ENCODE data around the gene ZNF487. TPM values are rescaled to one million over a fixed set of nuclear protein-coding genes. Genes with fewer than 3 reads are reported as not detected.
"Not testable (repeated sequence)": the region's sequence is repeated elsewhere in the genome, so short reads cannot be mapped to it uniquely, and the experiment has no call there.

Gene ZNF487
- total and polyA plus RNA-seq, 2 of the 13 experiments (the other 11 are each of a cell fraction or from before 2014, with no cell fraction given) = 7.4 to 8.8 TPM

DNA sequence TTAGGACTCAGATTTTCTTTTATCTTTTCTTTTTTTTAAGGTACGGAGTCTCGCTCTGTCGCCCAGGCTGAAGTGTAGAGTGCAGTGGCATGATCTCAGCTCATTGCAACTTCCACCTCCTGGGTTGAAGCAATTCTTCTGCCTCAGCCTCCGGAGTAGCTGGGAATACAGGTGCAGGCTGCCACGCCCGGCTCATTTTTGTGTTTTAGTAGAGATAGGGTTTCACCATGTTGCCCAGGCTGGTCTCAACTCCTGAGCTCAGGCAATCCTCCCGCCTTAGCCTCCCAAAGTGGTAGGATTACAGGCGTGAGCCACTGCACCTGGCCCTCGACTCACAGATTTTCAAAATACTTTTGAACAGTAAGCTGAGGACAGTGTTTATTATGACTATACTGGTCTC is 17.1 kb downstream of the ZNF487 start:
- H3K4me3 ChIP-seq (replicated peaks in 1 of 3; ENCODE audit: insufficient read depth in 1 of 3, low read depth in 2 of 3, low read length in 3 of 3); ATAC-seq: not testable (repeated sequence)

DNA sequence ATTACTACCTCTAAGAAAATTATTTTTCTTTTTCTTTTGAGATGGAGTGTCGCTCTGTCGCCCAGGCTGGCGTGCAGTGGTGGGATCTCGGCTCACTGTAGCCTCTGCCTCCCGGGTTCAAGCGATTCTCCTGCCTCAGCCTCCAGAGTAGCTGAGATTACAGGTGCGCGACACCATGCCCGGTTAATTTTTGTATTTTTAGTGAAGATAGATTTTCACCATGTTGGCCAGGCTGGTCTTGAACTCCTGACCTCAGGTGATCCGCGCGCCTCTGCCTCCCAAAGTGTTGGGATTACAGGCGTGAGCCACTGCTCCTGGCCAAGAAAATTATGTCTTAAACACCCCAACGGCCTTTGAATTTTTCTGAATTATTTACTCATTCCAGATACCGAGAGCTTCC is 19.6 kb downstream of the ZNF487 start:
- H3K79me2 ChIP-seq (ENCODE audit: insufficient read depth, low read length); intact Hi-C loops (cut with micrococcal nuclease; ENCODE audit: unreplicated experiment); DNase-seq (ENCODE audit: low spot score); BruUV-seq (replicated peaks); H4K20me1 ChIP-seq (ENCODE audit: insufficient read depth, low read length); H3K36me3 ChIP-seq (replicated peaks in 1 of 2; ENCODE audit: control insufficient read depth in 1 of 2, insufficient read depth in 2 of 2, low read length in 2 of 2); H3K27ac ChIP-seq (ENCODE audit: extremely low read length, insufficient read depth, low read length); POLR2A ChIA-PET; H3K27me3 ChIP-seq (ENCODE audit: control insufficient read depth in 1 of 2, insufficient read depth in 2 of 2, low read length in 2 of 2); CTCF ChIA-PET (ENCODE audit: low intra/inter-chr PET ratio, low total read pairs); ATAC-seq; in situ Hi-C loops (cut with HindIII; ENCODE audit: extremely low pct_ligation_motif_present, low pct_unique_long_range_greater_than_20kb); H2AFZ ChIP-seq (ENCODE audit: low read length); H3K9me3 ChIP-seq (ENCODE audit: low read length); FAIRE-seq: not testable (repeated sequence)
- Histone ChIP-seq H3K9ac (ENCODE audit: insufficient read depth, low read depth, low read length) (peak overlapping the region; percentile 55; the same call in 1 of the 2 replicates), H3K4me3 (replicated peaks in 1 of 3; ENCODE audit: insufficient read depth in 1 of 3, low read depth in 2 of 3, low read length in 3 of 3) (peak overlapping the region in 1 of 3 experiments; percentile 67; a peak in 1 of 6 replicates), H3K4me2 (ENCODE audit: low read depth, low read length) (peak overlapping the region; percentile 86), H3K4me1 (ENCODE audit: insufficient read depth, low read length) (peaks cover 28% of the 10 kb centered on the region)
- WGBS (ENCODE audit: low lambda C conversion rate) = 97% methylated on average over 15 of the region's 15 CpGs

More for the DNA sequence above, 17.1 kb downstream of the ZNF487 start:
- FAIRE-seq; BruUV-seq (replicated peaks); intact Hi-C loops (cut with micrococcal nuclease; ENCODE audit: unreplicated experiment); H3K36me3 ChIP-seq (replicated peaks in 1 of 2; ENCODE audit: control insufficient read depth in 1 of 2, insufficient read depth in 2 of 2, low read length in 2 of 2); CTCF ChIA-PET (ENCODE audit: low intra/inter-chr PET ratio, low total read pairs); H3K27ac ChIP-seq (ENCODE audit: extremely low read length, insufficient read depth, low read length); H3K79me2 ChIP-seq (ENCODE audit: insufficient read depth, low read length); DNase-seq (ENCODE audit: low spot score); H3K27me3 ChIP-seq (ENCODE audit: control insufficient read depth in 1 of 2, insufficient read depth in 2 of 2, low read length in 2 of 2); H2AFZ ChIP-seq (ENCODE audit: low read length); in situ Hi-C loops (cut with HindIII; ENCODE audit: extremely low pct_ligation_motif_present, low pct_unique_long_range_greater_than_20kb); H3K9me3 ChIP-seq (ENCODE audit: low read length); H4K20me1 ChIP-seq (ENCODE audit: insufficient read depth, low read length): not testable (repeated sequence)
- Histone ChIP-seq H3K4me1 (ENCODE audit: insufficient read depth, low read length) (peaks cover 22% of the 10 kb centered on the region), H3K4me2 (ENCODE audit: low read depth, low read length) (peak overlapping the region; percentile 73), H3K9ac (ENCODE audit: insufficient read depth, low read depth, low read length) (peak overlapping the region; percentile 83; the same call in 1 of the 2 replicates)
- POLR2A ChIA-PET = interaction anchor here (1.2 kb wide), 1 partner anchor 34 kb away, joined by 4 read pairs; no protein-coding TSS in a partner anchor
- TF ChIP-seq ZC3H4 (CRISPR knock-in tag; IDR thresholded peaks at IDR 0.05; ENCODE audit: borderline replicate concordance) = 0 out of 2 replicates have a peak, but pooled peaks have one; percentile 55
- 98% methylated on average over 9 of the region's 9 CpGs for WGBS (ENCODE audit: low lambda C conversion rate)

- intact Hi-C loops (cut with micrococcal nuclease; ENCODE audit: unreplicated experiment) (no loop called here), in situ Hi-C loops (cut with HindIII; ENCODE audit: extremely low pct_ligation_motif_present, low pct_unique_long_range_greater_than_20kb) (no loop called here)
- Histone ChIP-seq H3K27me3 (ENCODE audit: control insufficient read depth in 1 of 2, insufficient read depth in 2 of 2, low read length in 2 of 2) (no peaks in the 10 kb centered on the region), H2AFZ (ENCODE audit: low read length) (no peak overlapping the region), H3K9ac (ENCODE audit: insufficient read depth, low read depth, low read length) (no peak overlapping the region), H3K4me3 (replicated peaks in 1 of 3; ENCODE audit: insufficient read depth in 1 of 3, low read depth in 2 of 3, low read length in 3 of 3) (no peak overlapping the region), H3K79me2 (ENCODE audit: insufficient read depth, low read length) (peaks cover 8% of the 10 kb centered on the region), H3K4me2 (ENCODE audit: low read depth, low read length) (no peak overlapping the region), H4K20me1 (ENCODE audit: insufficient read depth, low read length) (no peaks in the 10 kb centered on the region), H3K27ac (ENCODE audit: extremely low read length, insufficient read depth, low read length) (no peak overlapping the region), H3K4me1 (ENCODE audit: insufficient read depth, low read length) (peaks cover 32% of the 10 kb centered on the region), H3K36me3 (replicated peaks in 1 of 2; ENCODE audit: control insufficient read depth in 1 of 2, insufficient read depth in 2 of 2, low read length in 2 of 2) (no peaks in the 10 kb centered on the region), H3K9me3 (ENCODE audit: low read length) (no peaks in the 10 kb centered on the region)
- DNase-seq (ENCODE audit: low spot score) (no peak), FAIRE-seq (no peak), ATAC-seq (no peak)
- ChIA-PET POLR2A (no interaction called here), CTCF (ENCODE audit: low intra/inter-chr PET ratio, low total read pairs) (no interaction called here)
- BruUV-seq (replicated peaks) = no TSS peak
- WGBS (ENCODE audit: low lambda C conversion rate) = 88% methylated on average over 3 of the region's 3 CpGs
- TF ChIP-seq SPEN (CRISPR knock-in tag; IDR thresholded peaks at IDR 0.05; ENCODE audit: low read depth) (no peak), HDAC1 (CRISPR knock-in tag; IDR thresholded peaks at IDR 0.05) (no peak), ATRX (CRISPR knock-in tag; IDR thresholded peaks at IDR 0.05; ENCODE audit: borderline replicate concordance) (no peak), ZFP90 (CRISPR knock-in tag; IDR thresholded peaks at IDR 0.05; ENCODE audit: borderline replicate concordance) (no peak), PRDM4 (CRISPR knock-in tag; IDR thresholded peaks at IDR 0.05; ENCODE audit: borderline replicate concordance) (no peak), HMG20A (CRISPR knock-in tag; IDR thresholded peaks at IDR 0.05; ENCODE audit: borderline replicate concordance) (no peak), TCF7L2 (IDR thresholded peaks at IDR 0.05; ENCODE audit: low read depth, low read length) (no peak)
- TF ChIP-seq, protein P1, sequence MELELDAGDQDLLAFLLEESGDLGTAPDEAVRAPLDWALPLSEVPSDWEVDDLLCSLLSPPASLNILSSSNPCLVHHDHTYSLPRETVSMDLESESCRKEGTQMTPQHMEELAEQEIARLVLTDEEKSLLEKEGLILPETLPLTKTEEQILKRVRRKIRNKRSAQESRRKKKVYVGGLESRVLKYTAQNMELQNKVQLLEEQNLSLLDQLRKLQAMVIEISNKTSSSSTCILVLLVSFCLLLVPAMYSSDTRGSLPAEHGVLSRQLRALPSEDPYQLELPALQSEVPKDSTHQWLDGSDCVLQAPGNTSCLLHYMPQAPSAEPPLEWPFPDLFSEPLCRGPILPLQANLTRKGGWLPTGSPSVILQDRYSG (CRISPR knock-in tag; IDR thresholded peaks at IDR 0.05) = no peak
Measured at GRCh38 chr10:43458227-43458626, 21.3 kb downstream of the ZNF487 start.

Measured in HepG2 (cell line).